GOT3 (cell line): ENCODE results near the gene KIF1B.
"Not testable (repeated sequence)": the region's sequence is repeated elsewhere in the genome, so short reads cannot be mapped to it uniquely, and the experiment has no call there.

ENCODE experiments used
- DNase-seq: peaks from one replicate; lab custom pipeline; 2025; ENCODE audit warnings: mixed read lengths; lab: John Stamatoyannopoulos, UW

The KIF1B gene

DNA sequence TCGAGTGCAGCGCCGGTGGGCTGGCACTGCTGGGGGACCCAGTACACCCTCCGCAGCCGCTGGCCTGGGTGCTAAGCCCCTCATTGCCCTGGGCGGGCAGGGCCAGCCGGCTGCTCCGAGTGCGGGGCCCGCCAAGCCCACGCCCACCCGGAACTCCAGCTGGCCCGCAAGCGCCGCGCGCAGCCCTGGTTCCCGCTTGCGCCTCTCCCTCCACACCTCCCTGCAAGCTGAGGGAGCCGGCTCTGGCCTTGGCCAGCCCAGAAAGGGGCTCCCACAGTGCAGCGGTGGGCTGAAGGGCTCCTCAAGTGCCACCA, 216.1 kb downstream of the KIF1B start:
- DNase-seq: not testable (repeated sequence)

DNA sequence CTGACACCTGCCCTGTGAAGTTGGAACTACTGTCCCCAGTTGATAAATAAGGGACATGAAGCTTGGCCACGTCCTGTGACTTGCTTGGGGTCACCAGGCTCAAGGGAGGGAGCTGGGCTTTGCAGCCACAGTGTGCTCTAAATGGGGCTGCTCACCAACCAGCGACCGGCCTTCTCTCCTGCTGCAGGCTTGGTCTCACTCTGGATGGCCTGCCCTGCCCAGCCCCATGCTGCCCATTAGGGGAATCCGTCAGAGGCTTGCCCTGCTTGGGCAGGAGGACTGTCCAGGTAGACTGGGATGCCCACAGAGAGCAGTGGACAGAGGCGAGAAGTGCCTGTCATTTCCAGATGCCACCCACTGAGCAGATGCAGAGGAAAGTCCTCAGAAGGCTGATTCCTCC, 218.6 kb downstream of the KIF1B start:
- DNase-seq: no peak

DNA sequence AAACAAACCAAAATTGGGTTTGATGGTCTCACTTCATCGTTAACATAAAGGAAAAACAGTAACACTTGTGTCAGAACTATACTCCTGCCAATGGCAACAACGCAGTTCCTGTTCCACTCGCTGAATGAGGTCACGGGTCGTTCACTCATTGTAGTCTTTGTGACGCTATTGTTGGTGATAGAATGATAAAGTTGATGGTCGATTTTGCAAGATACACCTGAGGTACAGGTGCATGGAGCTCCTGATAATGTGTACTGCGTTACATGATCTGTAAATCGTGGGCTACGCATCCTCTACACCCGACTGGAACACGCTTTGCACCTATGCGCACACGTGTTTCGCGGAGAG, 219.5 kb downstream of the KIF1B start:
- no peak for DNase-seq

DNA sequence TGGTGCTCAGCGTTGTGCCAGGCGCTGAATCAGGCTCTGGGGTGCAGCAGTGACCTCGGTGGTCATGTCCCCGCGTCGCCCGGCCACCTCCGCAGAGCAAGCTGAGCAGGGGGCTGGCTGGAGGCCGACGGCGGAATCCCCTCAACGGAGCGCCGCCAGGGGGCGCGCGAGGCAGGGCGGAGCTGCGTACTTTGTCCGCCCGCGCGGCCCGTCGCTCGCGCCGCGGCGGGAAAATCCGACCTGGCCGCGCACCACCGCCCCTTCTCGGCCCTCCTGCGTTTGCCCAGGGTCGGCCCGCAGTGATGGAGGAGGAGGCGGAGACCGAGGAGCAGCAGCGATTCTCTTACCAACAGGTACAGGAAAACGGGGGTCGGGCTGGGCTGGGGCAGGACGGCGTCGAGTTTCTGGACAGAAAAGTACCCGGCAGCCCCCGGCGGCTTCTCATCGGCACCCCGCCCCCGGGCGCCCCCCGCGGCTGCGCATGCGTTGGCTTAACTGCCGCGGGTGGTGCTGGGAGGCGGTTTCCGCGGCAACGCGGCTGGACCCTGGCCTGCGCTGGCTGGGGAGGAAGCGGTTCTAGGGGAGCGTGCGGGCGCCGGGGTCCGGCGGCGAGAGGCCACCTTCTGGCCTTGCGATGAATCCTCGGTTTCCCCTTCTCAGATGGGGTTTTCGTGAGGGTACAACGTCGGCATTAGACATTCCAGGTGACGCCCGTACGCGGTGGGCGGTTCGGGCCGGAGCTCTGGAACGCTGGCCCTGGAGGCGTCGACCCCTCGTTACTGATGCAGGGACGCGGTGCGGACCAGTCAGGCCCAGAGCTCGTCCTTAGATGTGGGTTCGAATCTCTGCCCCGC, 220.1 kb downstream of the KIF1B start, which contains the start of gene CENPS:
Gene CENPS, plus strand, starts transcription at position 218 of the 854 bp plus-strand sequence. Its CDS starts 85 bp downstream, at position 303.
- DNase-seq: peak; percentile 79
